DND-41 (cell line): ENCODE results near the gene GNGT1.

Experiments
- CTCF ChIP-seq: IDR thresholded peaks from 2 replicates; pipeline ENCODE4 v1.5.1; 2012; ENCODE audit warnings: borderline replicate concordance, low read length, moderate library complexity, mild to moderate bottlenecking; ENCODE audit not compliant: poor library complexity, severe bottlenecking; ENCODE audit errors: extremely low read depth
- EZH2 ChIP-seq: IDR thresholded peaks from 3 replicates; pipeline ENCODE4 v1.6.1; 2012; ENCODE audit warnings: borderline replicate concordance, low read depth, mild to moderate bottlenecking, moderate library complexity, low read length, inconsistent platforms; ENCODE audit not compliant: severe bottlenecking

- TF ChIP-seq CTCF (no peak), EZH2 (no peak)
Measured at GRCh38 chr7:93944673-93945072, 38.3 kb downstream of the GNGT1 start.
